ENCODE results near the gene KANSL3.

- TF ChIP-seq SIN3A (IDR thresholded peaks at IDR 0.05; ENCODE audit: borderline replicate concordance, insufficient read depth, low read length) = no peak
- no peak for TF ChIP-seq POLR2AphosphoS5 (IDR thresholded peaks at IDR 0.05; ENCODE audit: low read depth, low read length)
- TF ChIP-seq TAF1 (IDR thresholded peaks at IDR 0.05; ENCODE audit: borderline replicate concordance, insufficient read depth, low read length) = no peak
- TF ChIP-seq, protein P1, sequence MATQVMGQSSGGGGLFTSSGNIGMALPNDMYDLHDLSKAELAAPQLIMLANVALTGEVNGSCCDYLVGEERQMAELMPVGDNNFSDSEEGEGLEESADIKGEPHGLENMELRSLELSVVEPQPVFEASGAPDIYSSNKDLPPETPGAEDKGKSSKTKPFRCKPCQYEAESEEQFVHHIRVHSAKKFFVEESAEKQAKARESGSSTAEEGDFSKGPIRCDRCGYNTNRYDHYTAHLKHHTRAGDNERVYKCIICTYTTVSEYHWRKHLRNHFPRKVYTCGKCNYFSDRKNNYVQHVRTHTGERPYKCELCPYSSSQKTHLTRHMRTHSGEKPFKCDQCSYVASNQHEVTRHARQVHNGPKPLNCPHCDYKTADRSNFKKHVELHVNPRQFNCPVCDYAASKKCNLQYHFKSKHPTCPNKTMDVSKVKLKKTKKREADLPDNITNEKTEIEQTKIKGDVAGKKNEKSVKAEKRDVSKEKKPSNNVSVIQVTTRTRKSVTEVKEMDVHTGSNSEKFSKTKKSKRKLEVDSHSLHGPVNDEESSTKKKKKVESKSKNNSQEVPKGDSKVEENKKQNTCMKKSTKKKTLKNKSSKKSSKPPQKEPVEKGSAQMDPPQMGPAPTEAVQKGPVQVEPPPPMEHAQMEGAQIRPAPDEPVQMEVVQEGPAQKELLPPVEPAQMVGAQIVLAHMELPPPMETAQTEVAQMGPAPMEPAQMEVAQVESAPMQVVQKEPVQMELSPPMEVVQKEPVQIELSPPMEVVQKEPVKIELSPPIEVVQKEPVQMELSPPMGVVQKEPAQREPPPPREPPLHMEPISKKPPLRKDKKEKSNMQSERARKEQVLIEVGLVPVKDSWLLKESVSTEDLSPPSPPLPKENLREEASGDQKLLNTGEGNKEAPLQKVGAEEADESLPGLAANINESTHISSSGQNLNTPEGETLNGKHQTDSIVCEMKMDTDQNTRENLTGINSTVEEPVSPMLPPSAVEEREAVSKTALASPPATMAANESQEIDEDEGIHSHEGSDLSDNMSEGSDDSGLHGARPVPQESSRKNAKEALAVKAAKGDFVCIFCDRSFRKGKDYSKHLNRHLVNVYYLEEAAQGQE (IDR thresholded peaks at IDR 0.05; ENCODE audit: insufficient read depth in 1 of 2, low read depth in 2 of 2, low read length in 2 of 2) = no peak
Observed at GRCh38 chr2:96622544-96622943, 15.6 kb downstream of the KANSL3 start.

Measured in PFSK-1 (cell line).